VCaP (cell line): ENCODE data around the gene PLD2.
"Not testable (repeated sequence)": the region's sequence is repeated elsewhere in the genome, so short reads cannot be mapped to it uniquely, and the experiment has no call there.

Experiments
- H3K27ac ChIP-seq: fragments of 450-650 bp; 2 replicates; pipeline ENCODE4 v1.5.1; 2017
- CTCF ChIP-seq: fragments of 450-650 bp; conservative IDR thresholded peaks from 2 replicates; pipeline ENCODE4 v1.5.1; 2017; ENCODE audit warnings: mild to moderate bottlenecking, moderate library complexity

The PLD2 gene

GRCh38 chr17:4854111-4854681 lies 47.2 kb downstream of the PLD2 start:
- no peak overlapping the region for H3K27ac ChIP-seq
- TF ChIP-seq CTCF: no peak

GRCh38 chr17:4856271-4856936 lies 49.5 kb downstream of the PLD2 start:
- TF ChIP-seq CTCF: no peak
- no peak overlapping the region for H3K27ac ChIP-seq

GRCh38 chr17:4856937-4857314 lies 50.0 kb downstream of the PLD2 start:
- TF ChIP-seq CTCF: no peak
- no peak overlapping the region for H3K27ac ChIP-seq

- not testable (repeated sequence) for H3K27ac ChIP-seq
These were observed 50.4 kb downstream of the PLD2 start for GRCh38 chr17:4857347-4857746.

GRCh38 chr17:4858068-4858881 lies 51.3 kb downstream of the PLD2 start:
- peak overlapping the region; percentile 21 for H3K27ac ChIP-seq

GRCh38 chr17:4858882-4859260 lies 51.9 kb downstream of the PLD2 start:
- peak overlapping the region; percentile 21 for H3K27ac ChIP-seq
- TF ChIP-seq CTCF: no peak

More at GRCh38 chr17:4858068-4858881, 51.3 kb downstream of the PLD2 start:
- no peak for TF ChIP-seq CTCF

- H3K27ac ChIP-seq: no peak overlapping the region
These were observed 53.1 kb downstream of the PLD2 start for GRCh38 chr17:4859816-4860625.

More at GRCh38 chr17:4859816-4860625, 53.1 kb downstream of the PLD2 start:
- TF ChIP-seq CTCF: no peak
